ENCODE measurements around the gene GALNT18.

Gene GALNT18

GRCh38 chr11:11428714-11429113 lies 193.1 kb downstream of the GALNT18 start:
- DNase-seq (ENCODE audit: low read depth), result no peak

GRCh38 chr11:11427542-11427941 lies 194.3 kb downstream of the GALNT18 start:
- DNase-seq (ENCODE audit: low read depth), result no peak

- DNase-seq (ENCODE audit: low read depth), result no peak
These were observed 194.7 kb downstream of the GALNT18 start for GRCh38 chr11:11427140-11427539.

GRCh38 chr11:11426226-11426952 lies 195.4 kb downstream of the GALNT18 start:
- DNase-seq (ENCODE audit: low read depth), result no peak

GRCh38 chr11:11425806-11426205 lies 196.0 kb downstream of the GALNT18 start:
- DNase-seq (ENCODE audit: low read depth), result no peak

GRCh38 chr11:11424688-11425087 lies 197.1 kb downstream of the GALNT18 start:
- no peak for DNase-seq (ENCODE audit: low read depth)

GRCh38 chr11:11422411-11423128 lies 199.2 kb downstream of the GALNT18 start:
- DNase-seq (ENCODE audit: low read depth), result no peak

- DNase-seq (ENCODE audit: low read depth), result no peak
These were observed 200.3 kb downstream of the GALNT18 start for GRCh38 chr11:11421509-11421908.

GRCh38 chr11:11420899-11421285 lies 200.9 kb downstream of the GALNT18 start:
- no peak for DNase-seq (ENCODE audit: low read depth)

GRCh38 chr11:11420191-11420898 lies 201.5 kb downstream of the GALNT18 start:
- DNase-seq (ENCODE audit: low read depth), result no peak

- no peak for DNase-seq (ENCODE audit: low read depth)
These were observed 202.1 kb downstream of the GALNT18 start for GRCh38 chr11:11419747-11420146.

GRCh38 chr11:11416917-11417316 lies 204.9 kb downstream of the GALNT18 start:
- no peak for DNase-seq (ENCODE audit: low read depth)

- DNase-seq (ENCODE audit: low read depth), result no peak
These were observed 205.3 kb downstream of the GALNT18 start for GRCh38 chr11:11416502-11416901.

GRCh38 chr11:11415901-11416300 lies 205.9 kb downstream of the GALNT18 start:
- DNase-seq (ENCODE audit: low read depth), result no peak

- no peak for DNase-seq (ENCODE audit: low read depth)
These were observed 206.8 kb downstream of the GALNT18 start for GRCh38 chr11:11414996-11415395.

- DNase-seq (ENCODE audit: low read depth), result no peak
These were observed 208.0 kb downstream of the GALNT18 start for GRCh38 chr11:11413776-11414175.

GRCh38 chr11:11411401-11411985 lies 210.3 kb downstream of the GALNT18 start:
- DNase-seq (ENCODE audit: low read depth), result no peak

GRCh38 chr11:11409901-11410300 lies 211.9 kb downstream of the GALNT18 start:
- DNase-seq (ENCODE audit: low read depth), result no peak

- no peak for DNase-seq (ENCODE audit: low read depth)
These were observed 212.6 kb downstream of the GALNT18 start for GRCh38 chr11:11409224-11409623.

- DNase-seq (ENCODE audit: low read depth), result no peak
These were observed 213.2 kb downstream of the GALNT18 start for GRCh38 chr11:11408436-11409221.

- DNase-seq (ENCODE audit: low read depth), result no peak
These were observed 214.1 kb downstream of the GALNT18 start for GRCh38 chr11:11407763-11408084.
